Colonic mucosa (tissue), 4 donors: ENCODE data around the gene TDRD6. TPM values are rescaled to one million over a fixed set of nuclear protein-coding genes. Genes with fewer than 3 reads are reported as not detected.

Experiments used
- DNase-seq: peaks from one replicate; pipeline ENCODE4 v3.0.0-alpha.2; 2020
- H3K27ac ChIP-seq: fragments of 200-600 bp; one replicate; pipeline ENCODE4 v1.8.0; 2021
- H3K27me3 ChIP-seq: fragments of 200-600 bp; one replicate; pipeline ENCODE4 v1.8.0; 2021
- H3K36me3 ChIP-seq: fragments of 200-600 bp; one replicate; pipeline ENCODE4 v1.8.0; 2021
- H3K4me1 ChIP-seq: fragments of 200-600 bp; one replicate; pipeline ENCODE4 v1.8.0; 2021; ENCODE audit warnings: mild to moderate bottlenecking
- H3K4me3 ChIP-seq: fragments of 200-600 bp; one replicate; pipeline ENCODE4 v1.8.0; 2021
- H3K9ac ChIP-seq, 2 donors: one replicate each; pipeline ENCODE4 v1.7.0; 2013; ENCODE audit warnings: control low read depth in 2 of 2, low read depth in 2 of 2, low read length in 2 of 2
- H3K9me3 ChIP-seq: fragments of 200-600 bp; one replicate; pipeline ENCODE4 v1.8.0; 2021
- intact Hi-C: fragments of 100-400 bp; cut with DNase I; formaldehyde crosslinking; loops from one replicate; pipeline ENCODE4 v1.14.1; 2022
- total RNA-seq, 2 donors: library from RNA; stranded (reverse); fragmentation: NEBNext Ultra II Directional in 1 of 2; extraction: Animal tissue kit (Norgen Biotek cat#: 25700) in 1 of 2; gene quantifications; one replicate each; pipeline ENCODE4 v1.2.1, GENCODE V29; 2021
- TF ChIP-seq, protein P1 (sequence below): fragments of 200-600 bp; IDR thresholded peaks from one replicate; pipeline ENCODE4 v1.8.0; 2022; ENCODE audit warnings: antibody characterized with exemption, mild to moderate bottlenecking
- donor health status: healthy.
- donor health status: DM: no; HTN: no; CAD: no.
- donor health status: DM: no; HTN: no; CAD: no.

TDRD6 gene
- total RNA-seq, 2 donors from 2014 or later, result 0.08 to 0.40 TPM

DNA sequence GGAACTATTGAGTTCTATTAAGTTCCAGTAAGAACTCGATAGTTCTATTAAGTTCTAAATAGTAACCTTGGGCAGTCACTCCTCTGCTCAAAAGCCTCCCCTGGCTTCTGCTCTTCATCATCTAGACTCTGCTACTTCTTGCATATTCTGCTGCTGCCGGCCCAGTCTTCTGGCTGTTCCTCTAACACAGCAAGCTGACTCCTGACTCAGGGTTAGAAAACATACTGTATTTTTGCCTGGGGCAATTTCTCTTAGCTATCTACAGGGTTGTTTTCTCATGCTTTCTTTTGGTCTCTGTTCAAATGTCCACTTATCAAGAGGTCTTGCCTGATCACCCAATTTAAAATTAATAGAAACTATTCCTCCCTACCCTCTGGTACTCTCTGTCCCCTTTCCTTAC, 20.3 kb upstream of the TDRD6 start:
- Histone ChIP-seq H3K9ac (no peak overlapping the region), H3K36me3 (no peaks in the 10 kb centered on the region), H3K27me3 (no peaks in the 10 kb centered on the region), H3K4me1 (no peaks in the 10 kb centered on the region), H3K27ac (no peak overlapping the region), H3K4me3 (no peak overlapping the region), H3K9me3 (no peaks in the 10 kb centered on the region)
- intact Hi-C loops, result no loop called here
- no peak for DNase-seq
- TF ChIP-seq, protein P1, sequence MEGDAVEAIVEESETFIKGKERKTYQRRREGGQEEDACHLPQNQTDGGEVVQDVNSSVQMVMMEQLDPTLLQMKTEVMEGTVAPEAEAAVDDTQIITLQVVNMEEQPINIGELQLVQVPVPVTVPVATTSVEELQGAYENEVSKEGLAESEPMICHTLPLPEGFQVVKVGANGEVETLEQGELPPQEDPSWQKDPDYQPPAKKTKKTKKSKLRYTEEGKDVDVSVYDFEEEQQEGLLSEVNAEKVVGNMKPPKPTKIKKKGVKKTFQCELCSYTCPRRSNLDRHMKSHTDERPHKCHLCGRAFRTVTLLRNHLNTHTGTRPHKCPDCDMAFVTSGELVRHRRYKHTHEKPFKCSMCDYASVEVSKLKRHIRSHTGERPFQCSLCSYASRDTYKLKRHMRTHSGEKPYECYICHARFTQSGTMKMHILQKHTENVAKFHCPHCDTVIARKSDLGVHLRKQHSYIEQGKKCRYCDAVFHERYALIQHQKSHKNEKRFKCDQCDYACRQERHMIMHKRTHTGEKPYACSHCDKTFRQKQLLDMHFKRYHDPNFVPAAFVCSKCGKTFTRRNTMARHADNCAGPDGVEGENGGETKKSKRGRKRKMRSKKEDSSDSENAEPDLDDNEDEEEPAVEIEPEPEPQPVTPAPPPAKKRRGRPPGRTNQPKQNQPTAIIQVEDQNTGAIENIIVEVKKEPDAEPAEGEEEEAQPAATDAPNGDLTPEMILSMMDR, result no peak

DNA sequence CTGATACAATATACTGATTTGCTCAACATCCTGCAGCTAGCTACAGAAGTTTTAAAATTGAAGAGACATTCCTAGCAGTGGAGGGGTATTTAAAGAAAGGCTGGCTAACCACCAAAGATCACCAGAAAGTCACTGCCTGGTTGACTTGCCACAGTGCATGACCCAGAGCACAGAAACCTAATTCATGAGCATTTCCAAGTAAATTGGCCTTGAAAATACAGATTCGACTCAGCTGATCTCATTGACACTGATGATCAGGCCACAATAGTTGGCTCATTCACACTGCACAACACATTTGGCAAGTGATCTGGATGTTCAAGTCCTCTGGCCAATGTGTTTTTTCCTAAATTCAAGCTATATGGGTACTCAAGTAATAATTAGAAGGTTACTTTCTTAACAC, 13.3 kb upstream of the TDRD6 start:
- Histone ChIP-seq H3K27me3 (no peaks in the 10 kb centered on the region), H3K36me3 (no peaks in the 10 kb centered on the region), H3K4me1 (no peaks in the 10 kb centered on the region), H3K4me3 (no peak overlapping the region), H3K9ac (no peak overlapping the region), H3K27ac (no peak overlapping the region), H3K9me3 (no peaks in the 10 kb centered on the region)
- TF ChIP-seq, protein P1, result no peak
- DNase-seq, result no peak
- intact Hi-C loops, result no loop called here

DNA sequence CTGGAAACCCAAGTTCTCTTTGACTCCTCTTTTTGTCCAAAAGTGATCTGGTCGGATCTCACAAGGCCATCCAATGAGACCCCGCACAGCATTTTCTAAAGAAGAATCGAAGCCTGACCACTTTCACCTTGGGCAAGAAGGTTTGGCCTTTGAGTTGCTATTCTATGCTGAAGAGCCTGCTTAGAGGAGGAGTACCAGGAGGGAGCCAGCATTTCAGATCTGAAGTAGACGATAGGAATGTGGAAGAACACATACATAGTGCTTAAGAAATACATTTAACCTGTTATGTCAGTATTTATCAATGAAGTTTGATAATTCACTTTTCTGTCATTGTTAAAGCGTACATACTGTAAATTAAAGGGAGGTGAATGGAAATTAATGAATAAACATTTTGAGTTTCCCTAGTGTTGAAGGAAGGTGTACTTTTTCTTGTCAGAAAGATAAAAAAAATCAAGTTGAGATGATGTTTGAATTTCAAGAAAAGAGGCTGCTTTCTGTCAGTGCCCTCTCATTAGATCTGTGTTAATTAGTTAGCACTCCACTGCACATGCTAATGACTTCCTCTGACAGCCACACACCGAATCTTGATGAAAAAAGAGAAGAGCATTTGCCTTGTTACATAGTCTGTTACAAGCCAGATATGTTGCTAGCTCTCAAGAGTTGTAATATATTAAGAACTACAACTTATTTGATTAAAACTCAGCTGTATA, 10.9 kb upstream of the TDRD6 start:
- Histone ChIP-seq H3K9me3 (no peaks in the 10 kb centered on the region), H3K9ac (no peak overlapping the region), H3K27me3 (no peaks in the 10 kb centered on the region), H3K27ac (no peak overlapping the region), H3K4me1 (no peaks in the 10 kb centered on the region), H3K36me3 (no peaks in the 10 kb centered on the region), H3K4me3 (no peak overlapping the region)
- intact Hi-C loops, result no loop called here
- TF ChIP-seq, protein P1, result no peak
- DNase-seq, result no peak

DNA sequence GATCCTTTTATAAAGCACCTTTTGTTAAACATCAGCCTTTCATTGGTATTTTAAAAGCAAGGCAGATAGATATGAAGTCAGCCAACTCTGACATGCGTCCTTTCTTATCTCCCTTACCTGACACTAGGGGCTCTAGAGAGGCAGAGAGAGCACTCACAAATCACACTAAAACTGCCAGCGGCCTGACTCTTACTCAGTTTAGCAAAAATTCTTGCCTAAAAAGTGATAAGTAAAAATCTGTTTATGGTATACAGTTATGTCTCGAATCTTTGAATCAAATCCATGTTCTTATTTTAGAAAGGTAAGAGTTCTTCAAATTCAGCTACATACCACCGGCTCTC, 10.4 kb upstream of the TDRD6 start:
- no peaks in the 10 kb centered on the region for H3K27me3 ChIP-seq
- intact Hi-C loops, result no loop called here
- no peaks in the 10 kb centered on the region for H3K4me1 ChIP-seq
- no peak overlapping the region for H3K27ac ChIP-seq
- H3K36me3 ChIP-seq, result no peaks in the 10 kb centered on the region
- TF ChIP-seq, protein P1, result no peak
- no peak overlapping the region for H3K9ac ChIP-seq
- no peak for DNase-seq
- no peaks in the 10 kb centered on the region for H3K9me3 ChIP-seq
- H3K4me3 ChIP-seq, result no peak overlapping the region

DNA sequence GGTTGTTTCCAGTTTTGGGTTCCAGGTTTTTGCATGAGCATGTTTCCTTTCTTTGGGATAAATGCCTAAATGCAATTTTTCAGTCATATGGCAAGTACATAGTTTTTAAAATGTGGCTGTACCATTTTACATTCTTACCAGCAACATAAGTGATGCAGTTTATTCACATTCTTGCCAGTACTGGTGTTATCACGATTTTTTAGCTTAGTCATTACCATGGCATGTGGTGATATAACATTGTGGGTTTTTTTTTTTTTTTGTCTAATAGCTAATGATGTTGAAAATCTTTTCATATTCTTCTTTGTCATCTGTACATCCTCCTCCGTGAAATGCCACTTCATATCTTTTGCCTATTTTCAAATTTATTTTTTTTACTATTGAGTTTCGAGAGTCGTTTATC, 2.9 kb upstream of the TDRD6 start:
- DNase-seq, result no peak
- Histone ChIP-seq H3K27ac (no peak overlapping the region), H3K9me3 (no peaks in the 10 kb centered on the region), H3K4me1 (no peaks in the 10 kb centered on the region), H3K27me3 (no peaks in the 10 kb centered on the region), H3K4me3 (no peak overlapping the region), H3K9ac (no peak overlapping the region), H3K36me3 (no peaks in the 10 kb centered on the region)
- TF ChIP-seq, protein P1, result no peak
- intact Hi-C loops, result no loop called here
